IgD-negative memory B cell (primary cell): ENCODE data around the gene FXYD4. TPM values are rescaled to one million over a fixed set of nuclear protein-coding genes. Genes with fewer than 3 reads are reported as not detected.
"Not testable (repeated sequence)": the region's sequence is repeated elsewhere in the genome, so short reads cannot be mapped to it uniquely, and the experiment has no call there.

Experiments
- H3K27ac Mint-ChIP-seq, 3 donors: one replicate each; pipeline ENCODE4 v1.8.0; 2020 to 2022; ENCODE audit warnings: mild to moderate bottlenecking in 3 of 3, mixed read lengths in 3 of 3, moderate library complexity in 1 of 3
- H3K27me3 Mint-ChIP-seq: one replicate; pipeline ENCODE4 v1.8.0; 2021; ENCODE audit warnings: mixed read lengths
- H3K36me3 Mint-ChIP-seq: one replicate; pipeline ENCODE4 v1.8.0; 2020; ENCODE audit warnings: mild to moderate bottlenecking, mixed read lengths
- H3K4me1 Mint-ChIP-seq, 3 donors: one replicate each; pipeline ENCODE4 v1.8.0; 2020 to 2022; ENCODE audit warnings: mixed read lengths in 3 of 3, mild to moderate bottlenecking in 1 of 3
- H3K4me3 Mint-ChIP-seq, 4 donors: one replicate each; pipeline ENCODE4 v1.8.0; 2020 to 2022; ENCODE audit warnings: mild to moderate bottlenecking in 4 of 4, mixed read lengths in 4 of 4, moderate library complexity in 3 of 4
- H3K9me3 Mint-ChIP-seq, 3 donors: one replicate each; pipeline ENCODE4 v1.8.0; 2020 to 2021; ENCODE audit warnings: mixed read lengths in 3 of 3, mild to moderate bottlenecking in 1 of 3
- polyA plus RNA-seq: library from polyadenylated mRNA; unstranded; fragments of 300-500 nt; fragmentation: Illumina TruSeq; gene quantifications from one replicate; pipeline ENCODE4 v1.2.3, GENCODE V29; 2021

FXYD4 gene
- polyA plus RNA-seq, 1 donor from 2014 or later, result not detected

DNA sequence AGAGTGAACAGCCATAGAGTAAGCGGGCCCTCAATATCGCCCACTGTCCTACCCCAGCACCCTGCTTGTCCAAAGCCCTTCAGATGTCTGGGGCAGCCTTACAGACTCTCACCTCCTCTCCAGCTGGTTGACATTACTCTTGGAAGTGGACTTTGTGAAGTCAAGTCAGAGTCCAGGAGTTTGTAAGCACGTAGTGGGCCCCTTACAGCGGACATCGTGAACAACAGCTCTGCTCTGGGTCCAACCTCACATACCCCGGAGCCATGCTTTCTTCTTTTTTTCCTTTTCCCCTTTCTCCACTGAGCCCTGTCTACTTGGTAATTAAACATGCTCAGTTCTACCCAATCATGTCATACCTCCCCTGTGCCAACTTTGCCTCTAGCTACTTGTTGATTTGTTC is 20.1 kb downstream of the FXYD4 start:
- Mint-ChIP-seq H3K9me3 (no peaks in the 10 kb centered on the region), H3K27me3 (no peaks in the 10 kb centered on the region), H3K4me1 (peaks cover 48 to 55% (median 54%) of the 10 kb centered on the region in 3 donors), H3K36me3 (peaks cover 5% of the 10 kb centered on the region), H3K27ac (peak overlapping the region in 2 of 3 donors; percentile 63 to 70), H3K4me3 (peak overlapping the region in 1 of 4 donors; percentile 83)

DNA sequence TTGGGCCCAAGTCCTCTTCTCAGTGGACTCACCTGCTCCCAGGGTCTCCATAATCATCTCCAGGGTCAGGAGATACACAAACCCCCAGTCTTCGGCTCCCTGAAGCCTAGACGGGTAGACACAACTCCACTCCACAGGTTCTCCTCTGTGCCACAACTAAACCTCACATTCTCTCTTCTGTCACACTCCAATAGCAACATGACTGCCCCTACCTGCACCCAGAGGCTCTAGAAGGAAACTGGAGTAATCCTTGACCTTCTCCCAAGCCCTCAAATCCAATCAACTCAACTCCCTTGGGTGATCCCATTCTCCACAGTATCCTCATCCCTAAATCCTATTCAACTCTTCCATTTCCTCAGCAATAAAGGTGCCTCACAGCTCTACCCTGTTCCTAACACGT is 21.3 kb downstream of the FXYD4 start:
- Mint-ChIP-seq H3K4me1 (peaks cover 50 to 56% (median 54%) of the 10 kb centered on the region in 3 donors), H3K36me3 (peaks cover 5% of the 10 kb centered on the region), H3K27ac (peak overlapping the region; percentile 39 to 91 (median 60)), H3K9me3 (no peaks in the 10 kb centered on the region), H3K27me3 (no peaks in the 10 kb centered on the region), H3K4me3 (peak overlapping the region in 3 of 4 donors; percentile 6 to 68 (median 30))

DNA sequence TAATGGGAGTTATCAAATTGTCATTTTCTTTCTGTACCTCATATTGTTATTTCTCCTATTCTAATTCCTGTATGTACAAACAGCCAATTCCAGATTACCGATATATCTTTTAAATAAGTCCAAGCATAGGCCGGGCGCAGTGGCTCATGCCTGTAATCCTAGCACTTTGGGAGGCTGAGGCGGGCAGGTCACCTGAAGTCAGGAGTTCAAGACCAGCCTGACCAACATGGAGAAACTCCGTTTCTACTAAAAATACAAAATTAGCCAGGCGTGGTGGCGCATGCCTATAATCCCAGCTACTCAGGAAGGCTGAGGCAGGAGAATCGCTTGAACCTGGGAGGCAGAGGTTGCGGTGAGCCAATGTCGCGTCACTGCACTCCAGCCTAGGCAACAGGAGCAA is 21.8 kb downstream of the FXYD4 start:
- H3K27me3 Mint-ChIP-seq, H3K36me3 Mint-ChIP-seq, H3K9me3 Mint-ChIP-seq: not testable (repeated sequence)
- peak overlapping the region in 1 of 4 donors; percentile 30 for H3K4me3 Mint-ChIP-seq
- H3K4me1 Mint-ChIP-seq, result peaks cover 52 to 55% (median 54%) of the 10 kb centered on the region in 3 donors
- peak overlapping the region; percentile 39 to 91 (median 60) for H3K27ac Mint-ChIP-seq

DNA sequence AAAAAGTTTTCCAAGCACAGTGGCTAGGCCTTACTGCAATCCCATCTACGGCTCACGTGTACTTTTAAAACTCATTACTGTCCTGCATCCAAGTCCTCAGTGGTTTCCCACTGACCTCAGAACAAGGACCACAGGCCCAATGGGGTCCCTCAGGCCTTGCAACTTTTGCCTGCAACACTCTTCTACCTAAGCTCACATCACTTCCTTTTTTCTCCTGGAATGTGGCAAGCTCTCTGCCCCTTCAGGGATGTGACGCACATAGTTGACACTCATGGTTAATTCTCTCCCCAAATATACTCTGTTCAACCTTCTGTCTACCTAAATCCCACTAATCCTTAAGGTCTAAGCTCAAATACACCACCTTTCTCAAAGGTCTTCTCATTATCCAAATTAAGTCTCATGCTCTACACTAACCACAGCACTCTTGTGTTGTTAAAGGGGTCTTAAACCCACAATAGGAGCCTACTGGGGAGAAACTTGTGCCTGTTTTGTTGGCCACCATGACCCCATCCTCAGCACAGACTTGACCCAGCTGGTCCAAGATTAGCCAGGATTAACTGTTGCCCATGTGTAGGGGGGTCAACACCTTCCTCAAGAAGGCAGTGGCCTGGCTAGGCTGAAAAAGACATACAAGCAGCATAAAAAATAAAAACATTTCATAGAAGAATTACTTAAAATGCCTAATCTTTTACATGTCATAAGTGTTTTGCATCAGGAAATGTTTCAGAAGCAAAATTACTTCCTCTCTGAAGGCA is 22.3 kb downstream of the FXYD4 start:
- peaks cover 5% of the 10 kb centered on the region for H3K36me3 Mint-ChIP-seq
- peak overlapping the region in 2 of 4 donors; percentile 50 to 94 for H3K4me3 Mint-ChIP-seq
- H3K27ac Mint-ChIP-seq, result peak overlapping the region; percentile 42 to 99 (median 57)
- no peaks in the 10 kb centered on the region for H3K27me3 Mint-ChIP-seq
- no peaks in the 10 kb centered on the region for H3K9me3 Mint-ChIP-seq
- H3K4me1 Mint-ChIP-seq, result peaks cover 50 to 54% (median 53%) of the 10 kb centered on the region in 3 donors

DNA sequence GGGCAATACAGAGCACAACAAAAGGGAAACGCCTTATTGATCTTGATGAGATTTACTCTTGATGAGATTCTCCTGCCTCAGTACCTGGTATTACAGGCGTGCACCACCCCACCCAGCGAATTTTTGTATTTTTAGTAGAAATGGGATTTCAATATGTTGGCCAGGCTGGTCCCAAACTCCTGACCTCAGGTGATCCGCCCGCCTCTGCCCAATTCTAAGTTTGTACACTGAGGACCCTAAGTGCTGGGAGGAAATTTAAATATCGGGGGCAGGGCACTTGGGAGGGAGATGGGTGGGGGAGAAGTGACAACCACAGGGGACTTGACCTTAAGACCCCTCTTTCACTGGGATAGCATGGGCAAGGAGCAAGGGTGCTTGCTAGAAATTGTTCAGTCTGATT is 23.4 kb downstream of the FXYD4 start:
- Mint-ChIP-seq H3K27ac (peak overlapping the region; percentile 73 to 99 (median 98)), H3K9me3 (no peaks in the 10 kb centered on the region), H3K27me3 (no peaks in the 10 kb centered on the region), H3K4me3 (peak overlapping the region; percentile 21 to 98 (median 95)), H3K36me3 (peaks cover 11% of the 10 kb centered on the region), H3K4me1 (peaks cover 57 to 61% (median 58%) of the 10 kb centered on the region in 3 donors)

DNA sequence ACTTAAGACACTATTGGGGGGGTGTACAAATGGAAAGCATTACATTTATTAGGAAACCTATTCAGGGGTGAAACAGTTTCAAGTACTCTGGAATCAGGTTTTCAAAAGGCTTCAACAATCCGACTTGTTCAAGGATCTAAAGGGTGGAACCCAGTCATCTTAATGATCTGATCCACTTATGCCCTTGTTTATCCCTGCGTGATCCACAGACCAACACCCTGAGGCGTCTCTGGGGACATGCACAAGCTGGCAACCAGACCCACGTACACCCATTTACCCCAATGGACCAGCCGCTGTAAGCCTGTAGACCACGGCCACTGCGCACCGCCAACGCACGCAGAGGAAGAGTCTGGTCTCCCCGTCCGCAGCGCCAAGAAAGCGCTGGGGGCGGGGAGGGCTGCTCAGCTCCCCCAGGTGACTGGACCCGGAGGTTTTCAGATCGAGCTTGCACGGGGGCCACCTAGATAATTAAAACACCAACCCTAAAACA is 24.2 kb downstream of the FXYD4 start:
- Mint-ChIP-seq H3K36me3 (peaks cover 11% of the 10 kb centered on the region), H3K27me3 (no peaks in the 10 kb centered on the region), H3K27ac (peak overlapping the region; percentile 96 to 99 (median 98)), H3K4me3 (peak overlapping the region; percentile 87 to 98 (median 95)), H3K9me3 (no peaks in the 10 kb centered on the region), H3K4me1 (peaks cover 60 to 63% (median 60%) of the 10 kb centered on the region in 3 donors)

DNA sequence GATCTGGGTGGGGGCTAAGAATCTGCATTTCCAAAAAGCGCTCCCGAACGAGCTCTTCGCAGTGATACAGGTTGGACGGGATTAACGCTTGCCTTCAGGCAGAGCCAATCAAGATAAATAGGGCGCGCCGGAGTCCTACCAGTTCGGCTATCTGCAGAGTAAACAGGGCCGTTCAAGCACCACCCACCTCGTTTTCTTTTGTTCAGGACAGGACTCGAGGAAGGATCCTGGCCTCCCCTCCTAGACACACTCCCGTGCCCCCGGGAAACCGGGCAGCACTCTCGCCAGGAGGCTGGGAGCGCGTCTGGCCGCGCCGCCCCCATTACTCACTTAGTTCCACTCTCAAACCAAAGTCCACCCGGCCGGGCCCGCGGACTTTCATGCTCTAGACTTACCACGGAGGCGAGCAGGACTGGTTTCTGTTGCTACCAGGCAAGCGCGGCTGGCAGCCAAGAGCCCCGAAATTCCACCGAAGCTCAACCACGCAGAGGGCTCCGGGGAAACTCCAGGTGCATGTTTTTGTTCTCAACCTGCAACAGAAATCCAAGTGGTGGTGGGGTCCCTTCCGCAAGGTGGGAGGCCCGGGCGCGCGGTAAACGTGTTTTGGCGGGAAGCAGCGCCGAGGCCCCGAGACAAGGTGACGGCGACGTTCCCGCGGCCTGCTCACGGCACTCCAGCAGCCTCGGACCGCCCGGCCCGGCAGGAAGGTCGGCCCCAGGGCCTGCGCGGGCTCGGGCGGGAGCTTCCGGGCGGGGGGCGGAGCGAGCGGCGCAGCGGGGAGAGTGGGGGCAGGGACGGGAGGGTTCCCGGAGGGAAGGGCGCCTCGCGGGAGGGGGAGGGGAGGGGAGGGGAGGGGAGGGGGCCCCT is 24.9 kb downstream of the FXYD4 start:
- no peaks in the 10 kb centered on the region for H3K9me3 Mint-ChIP-seq
- H3K36me3 Mint-ChIP-seq, result peaks cover 11% of the 10 kb centered on the region
- peak overlapping the region; percentile 87 to 98 (median 95) for H3K4me3 Mint-ChIP-seq
- no peaks in the 10 kb centered on the region for H3K27me3 Mint-ChIP-seq
- peaks cover 63% of the 10 kb centered on the region in 3 donors for H3K4me1 Mint-ChIP-seq
- H3K27ac Mint-ChIP-seq, result peak overlapping the region; percentile 96 to 99 (median 98)

DNA sequence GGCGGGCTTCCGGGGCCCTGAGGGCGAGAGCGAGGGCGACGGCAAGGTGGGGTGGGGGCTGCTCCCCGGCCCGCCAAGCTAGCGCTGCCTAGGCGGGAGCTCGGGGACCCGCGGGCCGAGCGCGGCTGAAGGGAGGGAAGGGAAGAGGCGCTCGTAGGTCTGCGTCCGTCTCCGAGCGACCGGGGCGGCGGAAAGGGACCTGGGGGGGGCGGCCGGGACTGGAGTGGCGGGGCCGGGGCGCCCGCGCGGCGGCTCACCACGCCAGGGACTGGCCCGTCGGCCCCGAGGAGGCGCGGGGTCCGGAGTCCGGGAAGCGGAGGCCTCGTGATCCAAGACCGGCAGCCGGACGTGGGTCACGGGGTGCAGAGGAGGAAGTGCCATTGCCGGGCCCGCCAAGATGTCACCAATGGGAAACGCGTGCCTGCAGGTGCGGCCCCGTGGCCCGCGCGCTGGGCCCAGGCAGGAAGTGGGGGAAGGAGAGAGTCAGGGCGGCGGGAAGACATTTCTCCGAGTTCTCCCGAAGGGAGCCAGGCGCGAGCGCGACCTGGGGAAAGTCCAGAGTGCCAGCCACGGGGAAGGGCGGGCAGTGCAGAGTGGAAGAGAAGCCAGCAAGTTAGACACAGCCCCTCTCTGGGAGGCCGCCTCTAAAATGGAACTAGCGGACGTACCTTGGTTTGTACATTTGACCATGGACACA is 25.6 kb downstream of the FXYD4 start:
- Mint-ChIP-seq H3K36me3 (peaks cover 11% of the 10 kb centered on the region), H3K9me3 (no peaks in the 10 kb centered on the region), H3K4me1 (peaks cover 62 to 68% (median 67%) of the 10 kb centered on the region in 3 donors), H3K27ac (peak overlapping the region; percentile 96 to 99 (median 99)), H3K27me3 (no peaks in the 10 kb centered on the region), H3K4me3 (peak overlapping the region; percentile 89 to 97 (median 95))

DNA sequence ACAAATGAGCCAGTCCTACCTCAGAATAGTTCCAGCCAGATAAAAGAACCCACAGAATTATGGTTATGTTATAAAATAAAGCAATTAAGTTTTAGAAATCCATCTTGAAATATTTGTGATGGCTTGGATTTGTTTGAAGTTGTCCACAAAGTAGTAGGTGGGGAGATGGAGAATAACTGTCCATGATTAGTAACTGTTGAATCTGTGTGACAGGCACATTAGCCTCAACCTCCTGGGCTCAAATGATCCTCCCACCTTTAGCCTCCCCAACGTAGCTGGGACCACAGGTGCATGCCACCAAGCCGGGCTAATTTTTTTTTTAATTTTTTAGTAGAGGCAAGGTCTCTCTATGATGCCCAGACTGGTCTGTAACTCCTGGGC is 27.5 kb downstream of the FXYD4 start:
- peaks cover 63 to 72% (median 67%) of the 10 kb centered on the region in 3 donors for H3K4me1 Mint-ChIP-seq
- peak overlapping the region; percentile 50 to 99 (median 91) for H3K27ac Mint-ChIP-seq
- H3K27me3 Mint-ChIP-seq, result no peaks in the 10 kb centered on the region
- H3K4me3 Mint-ChIP-seq, result peak overlapping the region in 3 of 4 donors; percentile 89 to 97 (median 96)
- H3K36me3 Mint-ChIP-seq, result peaks cover 6% of the 10 kb centered on the region
- H3K9me3 Mint-ChIP-seq, result no peaks in the 10 kb centered on the region

DNA sequence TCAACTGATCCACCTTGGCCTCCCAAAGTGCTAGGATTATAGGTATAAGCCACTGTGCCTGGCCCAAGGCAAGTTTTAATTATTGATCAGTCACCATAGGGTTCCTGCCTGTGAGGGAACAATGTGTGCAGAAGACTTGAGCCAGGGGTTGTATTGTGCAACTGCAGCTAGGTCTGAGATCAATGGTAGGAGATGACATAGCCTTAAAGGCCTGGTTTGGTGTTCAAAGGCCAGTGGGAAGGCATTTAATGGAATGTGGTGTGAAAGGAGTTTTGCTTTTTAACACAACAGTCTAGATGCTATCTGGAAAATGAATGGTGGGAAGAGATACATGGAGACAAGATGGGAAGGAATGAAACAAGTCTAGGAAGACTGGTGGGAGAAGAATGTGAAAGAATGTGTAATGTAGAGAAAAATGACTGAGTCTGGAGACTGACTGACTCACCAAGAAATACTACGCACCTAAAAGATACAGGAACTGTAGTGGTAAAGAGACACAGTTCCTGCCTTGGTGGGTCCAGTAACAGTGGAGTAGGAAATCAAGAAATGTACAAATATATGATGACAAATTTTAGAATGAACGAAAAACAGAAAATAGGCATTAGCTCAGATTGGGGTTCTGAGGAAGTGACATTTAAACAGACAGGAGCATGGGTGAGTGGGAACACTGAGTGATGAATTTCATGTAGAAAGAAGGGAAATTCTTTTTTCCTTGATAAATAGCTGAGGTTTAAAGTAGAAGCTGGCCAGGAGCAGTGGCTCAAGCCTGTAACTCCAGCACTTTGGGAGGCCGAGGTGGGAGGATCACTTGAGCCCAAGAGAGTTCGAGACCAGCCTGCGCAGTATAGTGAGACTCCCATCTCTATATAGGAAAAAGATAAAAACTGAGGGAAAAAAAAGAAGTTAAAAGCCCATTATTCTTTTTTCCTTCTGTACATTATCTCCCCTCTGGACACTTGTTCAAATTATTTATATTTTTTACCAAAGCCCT is 28.2 kb downstream of the FXYD4 start:
- Mint-ChIP-seq H3K36me3 (peaks cover 8% of the 10 kb centered on the region), H3K4me1 (peaks cover 61 to 73% (median 66%) of the 10 kb centered on the region in 3 donors), H3K4me3 (peak overlapping the region in 3 of 4 donors; percentile 66 to 97 (median 89)), H3K27me3 (no peaks in the 10 kb centered on the region), H3K9me3 (no peaks in the 10 kb centered on the region), H3K27ac (peak overlapping the region; percentile 50 to 99 (median 91))

DNA sequence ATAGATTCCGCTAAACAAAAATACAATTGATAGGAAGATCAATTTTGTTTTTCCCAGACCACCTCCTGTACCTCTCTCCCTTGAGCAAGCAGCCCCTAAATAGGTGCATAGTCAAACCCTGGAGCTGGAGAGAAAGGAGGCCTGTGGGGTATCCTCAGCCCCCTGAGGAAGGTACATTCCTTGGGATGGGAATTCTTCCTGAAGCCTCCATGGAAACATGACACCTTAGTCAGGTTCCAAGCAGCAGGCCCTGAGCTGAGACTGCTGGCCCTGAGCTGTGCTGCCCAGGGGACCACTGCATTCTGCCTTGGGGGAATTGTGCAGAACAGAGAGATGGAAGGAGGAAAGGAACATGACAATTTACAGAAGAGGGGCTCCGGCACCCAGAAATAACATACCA is 30.2 kb downstream of the FXYD4 start:
- H3K9me3 Mint-ChIP-seq, result no peaks in the 10 kb centered on the region
- no peaks in the 10 kb centered on the region for H3K27me3 Mint-ChIP-seq
- peak overlapping the region; percentile 36 to 94 (median 64) for H3K4me3 Mint-ChIP-seq
- H3K36me3 Mint-ChIP-seq, result peaks cover 11% of the 10 kb centered on the region
- peak overlapping the region; percentile 2 to 99 (median 90) for H3K27ac Mint-ChIP-seq
- peaks cover 52 to 63% (median 54%) of the 10 kb centered on the region in 3 donors for H3K4me1 Mint-ChIP-seq

DNA sequence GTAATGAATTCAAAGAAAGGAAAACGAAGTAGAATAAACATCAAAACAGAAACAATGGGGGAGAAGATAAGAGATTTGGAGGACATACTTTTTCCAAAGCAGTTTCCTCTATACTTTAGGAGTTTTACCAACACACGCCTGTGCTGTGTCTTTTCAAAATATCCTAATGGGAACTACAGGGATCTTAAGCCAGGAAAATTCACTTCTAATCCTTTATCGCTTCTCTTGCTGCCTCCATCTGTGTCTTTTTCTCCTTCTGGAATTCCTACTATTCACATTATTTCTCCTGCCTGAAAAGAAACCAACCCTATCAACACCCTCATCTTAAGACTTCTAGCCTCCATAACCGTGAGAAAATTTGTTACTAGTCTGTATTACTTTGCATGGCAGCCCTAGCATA is 30.7 kb downstream of the FXYD4 start:
- H3K4me3 Mint-ChIP-seq, result peak overlapping the region; percentile 22 to 98 (median 88)
- peaks cover 49 to 62% (median 53%) of the 10 kb centered on the region in 3 donors for H3K4me1 Mint-ChIP-seq
- H3K9me3 Mint-ChIP-seq, result no peaks in the 10 kb centered on the region
- no peaks in the 10 kb centered on the region for H3K27me3 Mint-ChIP-seq
- H3K36me3 Mint-ChIP-seq, result peaks cover 11% of the 10 kb centered on the region
- peak overlapping the region in 2 of 3 donors; percentile 2 to 99 for H3K27ac Mint-ChIP-seq

DNA sequence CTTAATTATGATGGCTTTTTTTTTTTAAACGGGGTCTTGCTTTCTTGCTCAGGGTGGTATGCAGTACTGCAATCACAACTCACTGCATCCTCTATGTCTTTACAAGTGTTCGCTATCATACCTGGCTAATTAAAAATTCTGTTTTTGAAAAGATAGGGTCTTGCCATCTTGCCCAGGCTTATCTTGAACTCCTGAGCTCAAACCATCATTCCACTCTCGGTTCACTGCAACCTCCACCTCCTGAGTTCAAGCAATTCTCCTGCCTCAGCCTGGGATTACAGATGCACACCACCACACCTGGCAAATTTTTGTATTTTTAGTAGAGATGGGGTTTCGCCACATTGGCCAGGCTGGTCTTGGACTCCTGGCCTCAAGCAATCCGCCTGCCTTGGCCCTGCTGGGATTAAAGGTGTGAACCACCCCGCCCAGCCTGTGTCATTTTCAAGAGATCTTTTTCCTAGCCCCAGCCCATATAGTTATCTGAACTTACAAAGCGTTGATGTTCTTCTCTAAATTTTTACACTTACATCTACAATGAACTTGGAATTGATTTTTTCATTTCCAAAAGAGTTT is 31.5 kb downstream of the FXYD4 start:
- H3K27ac Mint-ChIP-seq, result peak overlapping the region; percentile 33 to 99 (median 48)
- H3K36me3 Mint-ChIP-seq, result peaks cover 11% of the 10 kb centered on the region
- H3K9me3 Mint-ChIP-seq, result no peaks in the 10 kb centered on the region
- peaks cover 46 to 57% (median 50%) of the 10 kb centered on the region in 3 donors for H3K4me1 Mint-ChIP-seq
- no peaks in the 10 kb centered on the region for H3K27me3 Mint-ChIP-seq
- H3K4me3 Mint-ChIP-seq, result peak overlapping the region; percentile 22 to 98 (median 88)
